Stimulated activated CD8-positive, alpha-beta memory T cell treated with anti-CD3 and anti-CD28 coated beads, Interleukin-12 subunit alpha, Interleukin-12 subunit beta, amount 100 ng/mL, for 4 hours (primary cell): ENCODE data around the gene OR10Z1.

Source experiments
- DNase-seq: peaks from one replicate; pipeline ENCODE4 v3.0.0-alpha.2; 2020; ENCODE audit warnings: low read depth

OR10Z1 gene

GRCh38 chr1:158604968-158605367 is at the start of gene OR10Z1:
Gene OR10Z1 (plus strand): TSS chr1:158605268. CDS start chr1:158606439, 1,171 bp downstream.
- DNase-seq, result no peak

- DNase-seq, result no peak
Measured at GRCh38 chr1:158559696-158560095, 45.4 kb upstream of the OR10Z1 start.

GRCh38 chr1:158563853-158564252 is 41.2 kb upstream of the OR10Z1 start:
- DNase-seq, result no peak

GRCh38 chr1:158564608-158565007 is 40.5 kb upstream of the OR10Z1 start:
- no peak for DNase-seq

GRCh38 chr1:158570480-158570879 is 34.6 kb upstream of the OR10Z1 start, which contains the start of gene OR6P1:
Gene OR6P1 (minus strand): TSS chr1:158570580. CDS start chr1:158563604, 6,976 bp downstream.
- DNase-seq, result no peak

- DNase-seq, result no peak
Measured at GRCh38 chr1:158572226-158572625, 32.8 kb upstream of the OR10Z1 start.

- no peak for DNase-seq
Measured at GRCh38 chr1:158577561-158577960, 27.5 kb upstream of the OR10Z1 start.

GRCh38 chr1:158579733-158580132 is 25.3 kb upstream of the OR10Z1 start, which contains the start of gene OR10X1:
Gene OR10X1 (minus strand): TSS chr1:158579899. CDS start chr1:158579899, 0 bp downstream.
- DNase-seq, result no peak

- no peak for DNase-seq
Measured at GRCh38 chr1:158583962-158584361, 21.1 kb upstream of the OR10Z1 start.

GRCh38 chr1:158586942-158587341 is 18.1 kb upstream of the OR10Z1 start:
- DNase-seq, result no peak

- DNase-seq, result no peak
Measured at GRCh38 chr1:158600735-158601134, 4.3 kb upstream of the OR10Z1 start.

GRCh38 chr1:158607296-158607695 is 2.2 kb downstream of the OR10Z1 start:
- DNase-seq, result no peak

GRCh38 chr1:158611916-158612315 is 6.8 kb downstream of the OR10Z1 start:
- no peak for DNase-seq

GRCh38 chr1:158613764-158614163 is 8.7 kb downstream of the OR10Z1 start:
- DNase-seq, result no peak

GRCh38 chr1:158638146-158638545 is 33.1 kb downstream of the OR10Z1 start:
- no peak for DNase-seq

GRCh38 chr1:158638904-158639303 is 33.8 kb downstream of the OR10Z1 start:
- DNase-seq, result no peak

GRCh38 chr1:158644449-158644848 is 39.4 kb downstream of the OR10Z1 start:
- DNase-seq, result no peak

GRCh38 chr1:158646465-158646864 is 41.4 kb downstream of the OR10Z1 start:
- no peak for DNase-seq

GRCh38 chr1:158649052-158649451 is 44.0 kb downstream of the OR10Z1 start:
- DNase-seq, result no peak

GRCh38 chr1:158652721-158653334 is 47.8 kb downstream of the OR10Z1 start:
- no peak for DNase-seq

- no peak for DNase-seq
Measured at GRCh38 chr1:158654086-158654485, 49.0 kb downstream of the OR10Z1 start.

- DNase-seq, result no peak
Measured at GRCh38 chr1:158654571-158654970, 49.5 kb downstream of the OR10Z1 start.
